OCI-M1 (cell line): ENCODE data around the gene NGEF.
"Not testable (repeated sequence)": the region's sequence is repeated elsewhere in the genome, so short reads cannot be mapped to it uniquely, and the experiment has no call there.

Source experiments
- DNase-seq: peaks from one replicate; lab custom pipeline; 2025; lab: John Stamatoyannopoulos, UW

The NGEF gene, protein sequence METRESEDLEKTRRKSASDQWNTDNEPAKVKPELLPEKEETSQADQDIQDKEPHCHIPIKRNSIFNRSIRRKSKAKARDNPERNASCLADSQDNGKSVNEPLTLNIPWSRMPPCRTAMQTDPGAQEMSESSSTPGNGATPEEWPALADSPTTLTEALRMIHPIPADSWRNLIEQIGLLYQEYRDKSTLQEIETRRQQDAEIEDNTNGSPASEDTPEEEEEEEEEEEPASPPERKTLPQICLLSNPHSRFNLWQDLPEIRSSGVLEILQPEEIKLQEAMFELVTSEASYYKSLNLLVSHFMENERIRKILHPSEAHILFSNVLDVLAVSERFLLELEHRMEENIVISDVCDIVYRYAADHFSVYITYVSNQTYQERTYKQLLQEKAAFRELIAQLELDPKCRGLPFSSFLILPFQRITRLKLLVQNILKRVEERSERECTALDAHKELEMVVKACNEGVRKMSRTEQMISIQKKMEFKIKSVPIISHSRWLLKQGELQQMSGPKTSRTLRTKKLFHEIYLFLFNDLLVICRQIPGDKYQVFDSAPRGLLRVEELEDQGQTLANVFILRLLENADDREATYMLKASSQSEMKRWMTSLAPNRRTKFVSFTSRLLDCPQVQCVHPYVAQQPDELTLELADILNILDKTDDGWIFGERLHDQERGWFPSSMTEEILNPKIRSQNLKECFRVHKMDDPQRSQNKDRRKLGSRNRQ

DNA sequence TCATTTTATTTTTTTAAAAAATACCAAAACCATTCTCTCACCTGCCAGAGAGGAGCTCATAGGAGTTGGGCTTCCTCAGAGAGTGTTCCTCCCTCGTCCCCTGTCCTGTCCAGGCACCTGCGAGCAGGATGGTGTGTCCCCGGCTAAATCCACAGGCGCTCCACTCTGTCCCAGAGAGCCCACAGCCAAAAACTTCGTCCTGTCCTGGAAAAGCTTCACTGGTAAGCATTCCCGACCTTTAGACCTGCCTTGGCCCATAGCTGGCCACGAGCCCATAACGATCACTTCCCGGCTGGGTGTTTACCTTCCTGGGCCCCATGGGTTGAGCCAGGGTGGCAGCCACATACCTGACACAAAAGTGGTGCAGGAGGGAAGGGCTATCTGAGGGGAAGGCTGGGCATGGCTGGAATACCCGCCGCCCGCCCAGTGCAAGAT lies at the start of gene NGEF:
Gene NGEF, minus strand, starts transcription at position 230 of the 435 bp plus-strand sequence. CDS start 38,366 bp downstream, outside the sequence.
- no peak for DNase-seq

GRCh38 chr2:233062451-233062850 lies 49.4 kb upstream of the NGEF start:
- no peak for DNase-seq

- DNase-seq, result peak; percentile 66
Measured at GRCh38 chr2:233061591-233062450, 48.8 kb upstream of the NGEF start.

DNA sequence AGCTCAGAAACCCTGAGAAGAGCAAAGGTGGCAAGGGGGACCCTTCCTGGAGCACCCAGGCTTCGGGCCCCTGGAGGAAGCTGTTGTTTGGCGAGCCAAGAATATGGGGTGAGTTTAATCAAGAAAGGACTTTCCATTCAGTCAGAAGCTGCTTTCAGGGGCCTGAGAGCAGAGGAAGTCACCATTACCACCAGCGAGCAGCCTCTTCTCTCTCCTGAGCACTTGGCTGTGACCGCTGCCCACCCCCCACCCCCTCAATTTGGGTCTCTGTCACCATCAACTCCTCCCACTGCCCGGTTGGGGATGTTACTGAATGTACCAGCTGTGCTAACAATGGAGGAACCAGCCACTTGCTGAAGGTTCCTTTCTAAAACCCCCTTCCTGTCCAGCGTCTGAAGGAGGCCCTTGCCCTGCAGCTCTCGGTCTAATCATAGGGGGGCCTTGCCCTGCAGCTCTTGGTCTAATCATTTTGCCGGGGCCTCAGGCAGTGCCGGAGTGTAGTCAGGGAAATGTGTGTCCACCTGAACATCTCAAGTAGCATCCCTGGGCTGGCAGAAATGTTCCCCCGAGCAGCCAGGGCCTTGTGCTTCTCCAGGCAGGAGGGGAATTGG lies 48.0 kb upstream of the NGEF start:
- DNase-seq, result peak; percentile 30

GRCh38 chr2:233060501-233060979 lies 47.5 kb upstream of the NGEF start:
- no peak for DNase-seq

DNA sequence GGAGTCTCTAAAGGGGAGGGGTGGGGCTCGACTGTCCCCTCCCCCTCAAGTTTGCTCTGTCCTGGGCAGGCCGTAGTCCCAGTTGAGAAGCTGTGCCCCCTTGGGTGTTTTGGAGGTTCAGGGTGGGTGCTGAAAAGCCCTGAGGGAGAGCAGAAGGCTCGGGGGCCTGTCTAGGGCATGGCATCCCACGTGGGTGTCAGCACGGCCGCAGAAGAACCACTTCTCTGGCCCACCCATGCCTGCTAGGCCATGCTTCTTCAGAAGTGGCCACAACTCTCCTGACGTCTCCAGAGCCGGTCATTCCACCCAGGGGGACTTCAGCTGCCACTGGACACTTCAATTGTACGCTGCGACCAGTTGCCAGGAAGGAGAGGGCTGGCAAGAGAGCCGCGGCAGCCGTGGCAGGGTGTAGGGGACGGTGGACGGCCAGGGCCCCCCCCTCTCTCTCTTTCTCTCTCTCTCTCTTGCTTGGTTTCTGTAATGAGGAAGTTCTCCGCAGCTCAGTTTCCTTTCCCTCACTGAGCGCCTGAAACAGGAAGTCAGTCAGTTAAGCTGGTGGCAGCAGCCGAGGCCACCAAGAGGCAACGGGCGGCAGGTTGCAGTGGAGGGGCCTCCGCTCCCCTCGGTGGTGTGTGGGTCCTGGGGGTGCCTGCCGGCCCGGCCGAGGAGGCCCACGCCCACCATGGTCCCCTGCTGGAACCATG lies 46.9 kb upstream of the NGEF start, which contains the start of gene INPP5D:
Gene INPP5D, plus strand, starts transcription at position 546 of the 704 bp plus-strand sequence. Its CDS starts 137 bp downstream, at position 683.
- DNase-seq, result peak; percentile 92

DNA sequence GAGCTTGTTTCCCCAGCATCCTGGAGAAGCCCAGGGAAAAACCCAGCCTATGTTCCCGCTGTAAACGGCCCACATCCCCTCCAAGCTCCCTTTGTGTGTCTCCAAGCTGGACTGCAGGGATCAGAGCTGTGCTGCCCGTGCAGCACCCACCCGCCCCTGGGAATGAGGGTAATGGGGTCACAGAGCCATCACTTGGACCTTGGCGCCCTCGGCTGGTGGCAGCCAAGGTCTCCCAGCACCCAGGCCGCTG lies 46.4 kb upstream of the NGEF start:
- DNase-seq, result no peak

GRCh38 chr2:233058717-233059546 lies 45.9 kb upstream of the NGEF start:
- no peak for DNase-seq

GRCh38 chr2:233056961-233057605 lies 44.0 kb upstream of the NGEF start:
- no peak for DNase-seq

DNA sequence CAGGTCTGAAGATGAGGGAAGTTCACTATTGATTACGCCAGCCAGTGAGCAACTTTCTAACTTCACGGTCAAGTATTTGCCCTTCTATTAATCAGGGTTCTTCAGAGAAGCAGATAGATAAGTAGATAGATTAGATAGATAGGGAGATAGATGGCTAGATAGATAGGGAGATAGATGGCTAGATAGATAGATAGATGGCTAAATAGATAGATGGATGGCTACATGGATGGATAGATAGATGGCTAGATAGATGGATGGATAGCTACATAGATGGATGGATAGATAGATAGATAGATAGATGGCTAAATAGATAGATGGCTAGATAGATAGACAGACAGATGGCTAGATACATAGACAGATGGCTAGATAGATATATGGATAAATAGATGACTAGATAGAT lies 42.3 kb upstream of the NGEF start:
- no peak for DNase-seq

- peak; percentile 81 for DNase-seq
Measured at GRCh38 chr2:233053928-233054784, 41.1 kb upstream of the NGEF start.

DNA sequence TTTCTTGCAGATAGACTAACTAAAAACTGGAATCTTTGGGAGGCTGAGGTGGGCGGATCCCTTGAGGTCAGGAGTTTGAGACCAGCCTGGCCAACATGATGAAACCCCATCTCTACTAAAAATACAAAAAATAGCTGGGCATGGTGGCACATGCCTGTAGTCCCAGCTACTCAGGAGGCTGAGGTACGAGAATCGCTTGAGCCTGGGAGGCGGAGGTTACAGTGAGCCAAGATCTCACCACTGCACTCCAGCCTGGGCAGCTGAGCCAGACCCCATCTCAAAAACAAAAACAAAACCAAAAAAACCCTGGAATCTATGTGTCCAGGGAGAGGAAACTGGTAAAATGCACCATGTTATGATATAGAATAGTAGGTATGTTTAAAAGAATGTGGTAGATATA lies 39.5 kb upstream of the NGEF start:
- not testable (repeated sequence) for DNase-seq

DNA sequence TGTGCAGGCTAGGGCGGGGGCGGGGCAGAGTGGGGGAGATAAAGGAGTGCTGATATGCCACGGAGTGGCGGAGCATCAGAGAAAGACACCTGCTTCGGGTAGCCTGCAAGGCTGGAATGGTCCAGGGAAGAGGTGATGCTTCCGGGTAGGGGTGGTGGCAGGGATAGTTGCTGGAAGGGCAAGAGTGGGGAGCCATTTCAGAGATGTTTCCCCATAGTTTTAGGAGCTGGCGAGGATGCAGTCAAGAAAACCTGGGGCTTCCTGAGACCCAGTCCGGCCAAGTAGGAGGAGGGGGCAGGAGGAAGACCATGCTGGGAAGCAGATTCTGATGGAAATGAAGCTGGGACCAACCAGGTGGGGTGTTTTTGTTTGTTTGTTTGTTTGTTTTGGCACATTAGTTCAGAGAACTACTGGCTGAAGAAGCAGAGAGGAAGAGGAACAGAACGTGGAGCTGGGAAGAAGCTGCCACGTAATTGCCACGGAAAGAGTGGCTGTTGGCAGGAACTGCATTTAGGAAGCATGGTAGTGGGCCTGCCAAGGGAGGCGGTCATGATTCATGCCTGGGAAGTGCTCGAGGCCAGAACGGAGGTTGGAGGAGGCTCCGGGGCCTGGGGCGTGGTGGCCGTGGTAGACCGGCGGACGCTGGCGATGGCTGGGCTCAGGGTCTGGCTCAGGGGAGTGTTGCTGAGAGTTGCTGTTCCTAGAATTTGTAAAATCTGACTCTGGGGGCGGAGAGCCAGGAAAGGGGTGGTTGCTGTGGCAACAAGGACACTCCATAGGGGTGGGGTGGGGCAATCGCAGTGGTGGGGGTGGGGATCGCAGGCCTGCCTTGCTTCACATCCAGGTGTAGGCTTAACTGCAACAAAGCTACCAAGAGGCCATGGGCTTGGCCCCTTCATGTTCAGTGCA lies 38.4 kb upstream of the NGEF start:
- DNase-seq, result no peak

DNA sequence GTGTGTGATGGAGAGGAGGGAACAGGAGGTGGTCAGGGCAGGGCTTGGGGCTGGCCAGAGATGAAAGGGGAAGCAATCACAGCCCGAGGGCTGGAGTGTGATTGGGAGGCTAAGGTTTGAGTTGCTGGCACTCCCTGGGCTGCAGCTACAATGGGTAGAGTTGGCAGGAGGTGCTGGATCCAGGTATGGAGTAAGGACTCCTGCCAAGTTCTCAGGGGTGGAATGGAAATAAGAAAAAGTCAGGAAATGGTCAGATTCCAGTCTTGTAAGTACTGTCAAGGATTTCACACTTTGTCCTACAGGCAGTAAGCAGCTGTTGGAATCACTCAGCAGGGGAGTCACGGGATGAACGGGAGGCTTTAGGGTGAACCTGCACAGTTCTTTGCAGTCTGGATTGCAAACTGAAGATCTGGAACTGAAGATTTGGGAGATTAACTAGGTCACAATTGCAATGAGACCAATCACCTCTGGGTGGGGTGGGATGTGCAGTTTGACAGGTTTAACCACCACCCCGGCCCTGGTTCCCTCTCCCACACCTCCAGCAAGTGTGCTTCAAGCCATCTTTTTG lies 36.2 kb upstream of the NGEF start:
- DNase-seq, result no peak

- no peak for DNase-seq
Measured at GRCh38 chr2:233048569-233049193, 35.6 kb upstream of the NGEF start.

GRCh38 chr2:233047667-233048066 lies 34.6 kb upstream of the NGEF start:
- no peak for DNase-seq

- no peak for DNase-seq
Measured at GRCh38 chr2:233047206-233047605, 34.1 kb upstream of the NGEF start.
